HT1080 (cell line): ENCODE data around the gene HRNR. TPM values are rescaled to one million over a fixed set of nuclear protein-coding genes. Genes with fewer than 3 reads are reported as not detected.

Experiments used
- total RNA-seq: library from RNA; depleted of rRNA; stranded (reverse); fragments of >200 nt; shearing (Covaris generic); gene quantifications from 2 replicates; pipeline ENCODE4 v1.2.3, GENCODE V29; 2014; rRNA removed

HRNR gene
- total RNA-seq, 1 experiment from 2014 or later = not detected

Other genes starting within 250 kb of the HRNR start
- 218 and 367 TPM in 2 replicates for gene S100A10, start 230.3 kb downstream of the HRNR start, total RNA-seq
- gene S100A11, start 187.2 kb downstream of the HRNR start, total RNA-seq = 301 and 528 TPM in 2 replicates
- not detected in 2 replicates for gene TCHHL1, start 135.1 kb downstream of the HRNR start, total RNA-seq
- under 0.01 TPM in 1 of 2 replicates, not detected in the other for gene TCHH, start 108.7 kb downstream of the HRNR start, total RNA-seq
- not detected in 2 replicates for gene RPTN, start 65.0 kb downstream of the HRNR start, total RNA-seq
- 0.80 and 0.88 TPM in 2 replicates for gene FLG, start 101.0 kb upstream of the HRNR start, total RNA-seq
- not detected in 2 replicates for gene FLG2, start 135.8 kb upstream of the HRNR start, total RNA-seq
- not detected in 2 replicates for gene CRNN, start 190.1 kb upstream of the HRNR start, total RNA-seq